ENCODE results near the gene POC1A.

- no peak for TF ChIP-seq U2AF2 (optimal IDR thresholded peaks at IDR 0.05; ENCODE audit: low read depth, low read length)
- TF ChIP-seq CTCF (IDR thresholded peaks at IDR 0.05 in 2 of 3, conservative IDR thresholded peaks at IDR 0.05 in 1 of 3; ENCODE audit: insufficient read depth in 2 of 3, low read depth in 1 of 3, low read length in 3 of 3): no peak
These were observed 32.4 kb downstream of the POC1A start for GRCh38 chr3:52121813-52122212.

Data from K562 (cell line).